ENCODE measurements around the gene PLXNA1. TPM values are rescaled to one million over a fixed set of nuclear protein-coding genes. Genes with fewer than 3 reads are reported as not detected.

PLXNA1 gene
- total RNA-seq, 1 donor from 2014 or later, result 55.2 TPM

GRCh38 chr3:126939733-126940132, 43.2 kb upstream of the PLXNA1 start:
- Mint-ChIP-seq H3K9me3 (no peaks in the 10 kb centered on the region), H3K36me3 (ENCODE audit: low read depth) (no peaks in the 10 kb centered on the region), H3K27ac (no peak overlapping the region), H3K4me3 (no peak overlapping the region), H3K27me3 (peaks cover 4% of the 10 kb centered on the region), H3K4me1 (peaks cover 18% of the 10 kb centered on the region)
- ChIA-PET POLR2A (no interaction called here), CTCF (no interaction called here)
- intact Hi-C loops (cut with micrococcal nuclease), result no loop called here
- no peak for ATAC-seq (ENCODE audit: low read depth)
- DNase-seq, result no peak
- TF ChIP-seq CTCF (IDR thresholded peaks at IDR 0.05), result no peak

GRCh38 chr3:126941721-126942270, 41.1 kb upstream of the PLXNA1 start:
- H3K36me3 Mint-ChIP-seq (ENCODE audit: low read depth), result no peaks in the 10 kb centered on the region
- peaks cover 4% of the 10 kb centered on the region for H3K27me3 Mint-ChIP-seq
- ATAC-seq (ENCODE audit: low read depth), result no peak
- H3K9me3 Mint-ChIP-seq, result no peaks in the 10 kb centered on the region
- DNase-seq, result no peak
- H3K4me3 Mint-ChIP-seq, result no peak overlapping the region
- TF ChIP-seq CTCF (IDR thresholded peaks at IDR 0.05), result no peak
- H3K27ac Mint-ChIP-seq, result no peak overlapping the region
- H3K4me1 Mint-ChIP-seq, result peaks cover 23% of the 10 kb centered on the region
- ChIA-PET POLR2A (no interaction called here), CTCF (no interaction called here)
- intact Hi-C loops (cut with micrococcal nuclease), result no loop called here

GRCh38 chr3:126944089-126944965, 38.6 kb upstream of the PLXNA1 start:
- H3K4me3 Mint-ChIP-seq, result no peak overlapping the region
- peak; percentile 51 for ATAC-seq (ENCODE audit: low read depth)
- ChIA-PET CTCF (no interaction called here), POLR2A (interaction anchor here (0.5 to 1.6 kb wide), 4 partner anchors 10 to 37 kb away, joined by 3 to 5 read pairs (median 4); no protein-coding TSS in a partner anchor)
- H3K9me3 Mint-ChIP-seq, result no peaks in the 10 kb centered on the region
- no peak for DNase-seq
- H3K36me3 Mint-ChIP-seq (ENCODE audit: low read depth), result no peaks in the 10 kb centered on the region
- H3K27ac Mint-ChIP-seq, result no peak overlapping the region
- H3K4me1 Mint-ChIP-seq, result peaks cover 40% of the 10 kb centered on the region
- TF ChIP-seq CTCF (IDR thresholded peaks at IDR 0.05), result no peak
- intact Hi-C loops (cut with micrococcal nuclease), result no loop called here
- H3K27me3 Mint-ChIP-seq, result peaks cover 4% of the 10 kb centered on the region

GRCh38 chr3:126945171-126945721, 37.7 kb upstream of the PLXNA1 start:
- Mint-ChIP-seq H3K9me3 (no peaks in the 10 kb centered on the region), H3K4me1 (peaks cover 40% of the 10 kb centered on the region), H3K36me3 (ENCODE audit: low read depth) (no peaks in the 10 kb centered on the region), H3K4me3 (no peak overlapping the region), H3K27ac (no peak overlapping the region), H3K27me3 (peaks cover 4% of the 10 kb centered on the region)
- intact Hi-C loops (cut with micrococcal nuclease), result no loop called here
- ChIA-PET CTCF (no interaction called here), POLR2A (no interaction called here)
- TF ChIP-seq CTCF (IDR thresholded peaks at IDR 0.05), result no peak
- DNase-seq, result no peak
- no peak for ATAC-seq (ENCODE audit: low read depth)

GRCh38 chr3:126945891-126946290, 37.0 kb upstream of the PLXNA1 start:
- peaks cover 4% of the 10 kb centered on the region for H3K27me3 Mint-ChIP-seq
- intact Hi-C loops (cut with micrococcal nuclease), result no loop called here
- H3K4me3 Mint-ChIP-seq, result no peak overlapping the region
- no peak for ATAC-seq (ENCODE audit: low read depth)
- DNase-seq, result no peak
- H3K27ac Mint-ChIP-seq, result no peak overlapping the region
- no peak for TF ChIP-seq CTCF (IDR thresholded peaks at IDR 0.05)
- peaks cover 40% of the 10 kb centered on the region for H3K4me1 Mint-ChIP-seq
- no peaks in the 10 kb centered on the region for H3K9me3 Mint-ChIP-seq
- no peaks in the 10 kb centered on the region for H3K36me3 Mint-ChIP-seq (ENCODE audit: low read depth)
- CTCF ChIA-PET, result no interaction called here
- POLR2A ChIA-PET, result no interaction called here
